Kasumi-1 (cell line): ENCODE measurements around the gene RBP5.

Experiments
- DNase-seq, 2 experiments: peaks; one replicate each; lab custom pipeline; 2025; lab: John Stamatoyannopoulos, UW

Gene RBP5

DNA sequence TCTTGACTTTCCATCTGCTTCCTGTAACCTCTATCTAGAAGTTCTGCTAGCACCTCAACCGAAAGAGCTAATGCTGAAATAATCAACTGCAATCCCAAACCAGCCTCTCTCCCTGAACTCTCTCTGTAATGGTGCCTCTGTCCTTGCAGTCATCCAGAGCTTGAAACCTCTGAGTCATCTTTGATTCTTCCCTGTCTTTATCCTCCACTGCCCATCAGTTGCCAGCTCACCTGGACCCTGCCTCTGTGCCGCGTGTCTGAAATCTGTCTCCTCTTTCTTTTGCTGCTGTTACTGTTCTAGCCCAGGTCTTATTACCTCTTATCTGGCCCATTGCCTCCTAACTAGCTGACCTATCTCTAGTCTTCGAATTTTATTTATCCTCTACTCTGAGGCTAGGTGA is 17.0 kb upstream of the RBP5 start:
- DNase-seq = no peak

DNA sequence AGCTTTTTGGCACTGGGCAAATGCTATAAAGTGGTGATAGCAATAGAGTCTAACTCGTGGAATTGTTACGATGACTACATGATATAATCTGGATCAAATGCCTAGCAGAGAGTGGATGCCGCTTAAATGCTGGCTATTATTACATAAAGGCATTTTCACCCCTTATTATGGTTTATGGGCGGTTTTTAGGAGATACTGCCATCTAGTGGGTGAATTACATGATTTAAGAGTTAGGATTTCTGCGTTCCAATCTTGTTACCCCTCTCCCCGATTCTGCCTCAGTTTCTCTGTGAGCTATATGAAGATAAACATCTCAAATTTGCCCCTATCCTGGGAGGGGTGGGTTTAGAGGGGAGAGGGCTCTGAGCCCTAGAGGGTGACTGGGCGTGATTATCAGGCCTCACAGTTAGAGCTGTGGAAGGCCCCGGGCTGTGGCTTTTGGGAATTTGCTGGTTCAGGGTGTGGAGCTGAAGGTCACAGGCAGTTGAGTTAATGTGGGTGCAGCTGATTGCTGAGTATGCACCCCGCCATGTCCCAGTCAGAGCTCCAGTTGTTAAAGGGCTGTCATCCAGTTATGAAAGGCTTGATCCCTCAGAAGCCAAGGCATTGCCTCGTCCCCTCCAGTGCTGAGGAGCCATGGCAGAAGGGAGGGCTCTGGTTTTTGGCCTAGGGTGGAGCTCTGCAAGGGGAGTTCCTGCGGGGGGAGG is 15.9 kb upstream of the RBP5 start:
- peak; percentile 16 to 29 for DNase-seq

GRCh38 chr12:7143564-7143963 is 14.9 kb upstream of the RBP5 start:
- no peak for DNase-seq

- DNase-seq = no peak
Measured at GRCh38 chr12:7142809-7143465, 14.2 kb upstream of the RBP5 start.

DNA sequence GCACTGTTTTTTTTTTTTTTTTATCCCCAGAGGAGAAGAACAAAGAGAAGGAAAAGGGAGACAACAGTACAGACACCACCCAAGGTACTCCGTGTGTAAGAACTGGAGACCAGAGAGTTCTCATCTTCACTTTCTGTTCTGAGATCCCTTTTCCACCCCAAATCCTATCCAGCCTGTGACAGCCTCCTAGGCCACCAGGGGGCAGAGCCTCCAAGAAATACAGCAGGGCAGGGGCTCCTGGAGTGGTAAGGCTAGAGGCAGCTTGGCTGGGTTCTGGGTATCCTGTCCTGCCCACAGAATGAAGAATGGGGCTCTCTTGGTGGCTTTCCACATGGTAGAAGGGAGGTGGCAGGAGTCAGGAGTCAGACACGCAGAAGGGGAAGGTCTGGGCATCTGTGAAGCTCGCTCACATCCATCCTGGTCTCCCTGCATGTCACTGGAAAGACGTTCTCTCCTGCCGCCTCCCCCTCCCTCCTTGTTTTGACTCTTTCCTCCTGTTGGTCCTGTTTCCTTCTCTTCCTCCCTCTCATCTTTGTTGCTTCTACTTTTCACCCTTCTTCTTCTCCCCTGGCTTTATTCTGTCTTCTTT is 13.5 kb upstream of the RBP5 start:
- peak; percentile 42 to 47 for DNase-seq

DNA sequence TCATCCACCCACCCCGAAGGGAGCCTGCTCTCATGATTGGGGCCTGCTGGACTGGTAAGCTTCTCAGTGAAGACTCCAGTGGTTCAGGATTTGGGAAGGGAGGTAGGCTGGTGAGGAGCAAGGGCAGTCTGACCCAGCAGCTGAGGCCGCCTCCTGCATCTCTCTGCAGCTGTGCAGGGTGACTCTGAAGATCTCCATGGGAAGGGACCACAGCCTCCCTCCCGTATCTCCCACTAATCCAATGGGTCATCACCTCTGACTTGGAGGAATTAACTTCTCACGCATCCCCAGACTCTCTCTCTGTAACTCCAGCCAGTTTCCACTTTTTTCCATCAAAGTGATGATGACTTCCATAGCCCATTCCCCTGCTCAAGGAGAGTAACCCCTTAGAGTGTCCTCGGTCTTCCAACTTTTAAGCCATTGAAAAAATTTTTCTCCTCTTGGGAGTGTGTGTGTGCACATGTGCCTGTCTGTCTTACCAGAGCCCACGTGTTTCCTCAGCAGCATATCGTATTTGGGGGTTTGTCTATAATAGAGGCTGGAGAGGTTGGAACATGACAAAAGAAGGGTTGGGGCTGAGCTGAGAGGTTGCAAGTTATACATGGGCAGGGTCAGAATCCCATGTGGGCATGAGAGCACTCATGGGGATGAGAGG is 12.8 kb upstream of the RBP5 start:
- no peak for DNase-seq

- DNase-seq = no peak
Measured at GRCh38 chr12:7139200-7139599, 10.5 kb upstream of the RBP5 start.

- no peak for DNase-seq
Measured at GRCh38 chr12:7137908-7138307, 9.2 kb upstream of the RBP5 start.

DNA sequence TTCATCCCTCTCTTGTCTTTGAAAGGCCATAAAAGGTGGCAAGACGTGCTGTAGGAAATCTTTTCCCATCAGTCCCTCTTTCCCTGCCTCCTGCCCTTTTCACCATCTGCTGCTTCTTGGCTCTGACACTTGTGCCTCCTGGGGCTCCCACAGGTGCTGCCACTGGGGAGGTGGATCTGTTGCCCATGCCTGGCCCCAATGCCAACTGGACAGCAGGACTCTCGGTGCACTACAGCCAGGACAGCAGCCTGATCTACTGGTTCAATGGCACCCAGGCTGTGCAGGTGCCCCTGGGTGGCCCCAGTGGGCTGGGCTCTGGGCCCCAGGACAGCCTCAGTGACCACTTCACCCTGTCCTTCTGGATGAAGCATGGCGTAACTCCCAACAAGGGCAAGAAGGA is 8.0 kb upstream of the RBP5 start:
- no peak for DNase-seq

- DNase-seq = no peak
Measured at GRCh38 chr12:7136071-7136470, 7.4 kb upstream of the RBP5 start.

GRCh38 chr12:7134396-7135166 is 5.9 kb upstream of the RBP5 start:
- no peak for DNase-seq

DNA sequence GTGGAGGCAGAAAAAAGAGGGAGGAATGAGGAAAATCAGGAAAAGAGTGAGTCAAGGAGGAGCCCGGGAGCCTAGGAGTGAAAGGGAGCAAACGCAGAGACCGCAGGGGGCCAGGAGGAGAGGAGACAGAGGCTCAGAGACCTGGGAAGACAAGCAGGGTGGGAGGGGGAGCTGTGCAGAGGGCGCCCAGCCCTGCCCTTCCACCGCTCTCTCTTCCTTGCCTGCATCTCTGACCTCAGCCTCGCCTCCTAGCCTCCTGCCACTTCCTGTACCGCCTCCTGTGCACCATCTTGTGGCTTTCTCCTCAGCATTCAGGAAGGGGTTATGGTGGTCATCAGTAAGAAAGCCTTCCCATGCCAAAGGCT is 2.8 kb upstream of the RBP5 start:
- DNase-seq = peak; percentile 29 to 31

DNA sequence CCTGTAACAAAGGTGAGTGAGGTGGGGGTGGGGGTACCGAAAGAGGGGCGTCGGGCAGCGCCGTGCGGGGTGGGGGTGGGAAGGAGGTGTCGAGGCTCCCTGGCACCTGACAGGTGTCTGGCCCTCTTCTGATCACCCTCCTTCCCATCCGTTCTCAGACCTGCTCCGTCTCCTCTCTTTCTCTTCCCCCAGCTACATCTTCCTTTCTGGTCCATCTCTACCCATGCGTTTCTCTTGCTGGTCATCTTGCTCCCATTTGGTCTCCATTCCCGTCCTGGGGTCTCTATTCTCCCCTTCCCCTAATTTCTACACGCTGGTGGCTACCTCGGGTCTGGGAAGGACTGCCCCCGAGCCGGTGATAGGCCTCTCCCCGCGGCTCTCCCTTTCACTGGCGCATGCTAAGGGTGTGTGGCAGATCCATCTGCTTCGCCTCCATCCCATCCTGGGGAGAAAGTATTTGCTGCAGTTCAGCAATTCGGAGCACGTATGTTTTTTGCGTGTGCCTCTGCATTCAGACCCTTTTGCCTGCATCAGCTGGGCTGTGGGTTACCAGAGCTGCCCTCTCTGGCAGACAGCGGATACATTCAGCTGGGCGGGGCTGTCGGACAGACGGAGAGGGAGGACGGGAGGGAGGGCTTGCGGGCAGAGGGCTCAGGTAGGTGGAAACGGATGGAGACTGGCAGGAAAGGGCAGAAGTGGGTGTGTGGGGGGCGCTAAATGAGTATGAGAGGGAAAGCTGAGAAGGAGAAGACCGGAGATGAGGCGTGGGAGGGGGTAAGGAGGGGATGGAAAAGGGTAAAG is 2.2 kb upstream of the RBP5 start:
- no peak for DNase-seq

DNA sequence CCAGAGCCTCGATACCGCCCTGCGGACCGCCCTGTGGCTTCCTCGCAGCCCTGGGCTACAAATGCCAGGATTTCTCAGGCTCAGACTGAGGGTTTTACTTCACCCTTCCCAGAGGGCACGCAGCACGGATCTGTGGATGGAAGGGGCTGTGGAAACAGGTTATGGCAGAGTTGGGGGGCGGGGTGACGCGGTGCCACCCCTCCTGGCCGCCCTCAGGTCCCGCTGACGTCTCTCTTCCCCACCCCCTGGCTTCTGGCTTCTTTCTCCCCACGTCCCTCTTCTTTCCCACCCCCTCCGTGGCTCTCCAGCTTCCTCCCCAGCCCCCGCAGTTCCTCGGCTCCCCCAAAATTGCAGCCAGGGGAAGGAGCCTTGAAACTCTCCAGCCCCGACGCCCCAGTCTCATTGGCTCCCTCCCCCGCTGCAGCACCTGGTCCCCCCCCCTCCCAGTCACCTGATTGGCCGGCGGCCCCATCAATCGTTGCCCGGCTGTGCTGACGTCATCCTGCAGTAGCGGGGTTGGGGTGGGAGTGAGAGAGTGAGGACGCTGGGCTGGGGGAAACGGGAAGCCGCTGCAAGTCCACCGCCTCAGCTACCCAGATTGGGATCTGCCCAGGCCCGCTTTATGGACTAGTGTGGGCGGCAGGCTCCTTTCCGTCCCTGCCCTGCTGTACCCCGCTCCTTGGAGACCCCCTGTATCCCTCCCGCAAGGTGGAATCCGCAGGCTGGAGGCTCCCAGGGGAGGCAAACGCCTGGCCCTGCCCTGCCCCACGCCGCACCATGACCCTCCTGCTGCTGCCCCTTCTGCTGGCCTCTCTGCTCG is 1.4 kb upstream of the RBP5 start, which contains the start of gene CLSTN3:
Gene CLSTN3 (plus strand): TSS at position 500 of the 820 bp plus-strand sequence. CDS start 278 bp downstream, at position 778.
- peak; percentile 34 for DNase-seq

DNA sequence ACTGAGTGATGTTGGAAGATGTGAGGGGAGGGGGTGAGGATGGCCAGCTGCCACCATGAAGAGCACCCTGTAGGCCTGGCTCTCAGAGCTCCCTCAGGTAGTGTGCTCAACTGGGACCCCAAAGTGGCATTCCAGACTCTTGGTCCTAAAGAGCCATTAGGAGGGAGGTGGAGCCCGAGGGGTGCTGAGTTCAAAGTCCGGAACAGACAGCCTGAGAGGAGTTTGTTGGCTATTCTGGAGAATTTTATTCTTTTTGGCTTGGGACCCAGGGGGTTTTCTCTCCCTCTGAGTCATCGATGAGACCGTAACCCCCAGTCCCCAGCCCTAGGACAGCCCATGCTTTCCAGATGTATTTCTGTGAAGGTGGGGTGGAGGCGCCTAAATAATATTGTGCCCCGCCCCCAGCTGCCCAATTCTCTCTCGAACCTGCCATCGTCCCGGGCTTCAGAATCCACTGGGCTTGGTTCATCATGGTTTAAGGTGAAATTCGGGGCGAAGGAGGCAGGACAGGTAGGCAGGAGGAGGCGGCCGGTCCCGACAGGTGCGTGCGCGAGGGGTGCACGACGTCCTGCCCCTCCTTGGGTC is 690 bp upstream of the RBP5 start:
- no peak for DNase-seq

DNA sequence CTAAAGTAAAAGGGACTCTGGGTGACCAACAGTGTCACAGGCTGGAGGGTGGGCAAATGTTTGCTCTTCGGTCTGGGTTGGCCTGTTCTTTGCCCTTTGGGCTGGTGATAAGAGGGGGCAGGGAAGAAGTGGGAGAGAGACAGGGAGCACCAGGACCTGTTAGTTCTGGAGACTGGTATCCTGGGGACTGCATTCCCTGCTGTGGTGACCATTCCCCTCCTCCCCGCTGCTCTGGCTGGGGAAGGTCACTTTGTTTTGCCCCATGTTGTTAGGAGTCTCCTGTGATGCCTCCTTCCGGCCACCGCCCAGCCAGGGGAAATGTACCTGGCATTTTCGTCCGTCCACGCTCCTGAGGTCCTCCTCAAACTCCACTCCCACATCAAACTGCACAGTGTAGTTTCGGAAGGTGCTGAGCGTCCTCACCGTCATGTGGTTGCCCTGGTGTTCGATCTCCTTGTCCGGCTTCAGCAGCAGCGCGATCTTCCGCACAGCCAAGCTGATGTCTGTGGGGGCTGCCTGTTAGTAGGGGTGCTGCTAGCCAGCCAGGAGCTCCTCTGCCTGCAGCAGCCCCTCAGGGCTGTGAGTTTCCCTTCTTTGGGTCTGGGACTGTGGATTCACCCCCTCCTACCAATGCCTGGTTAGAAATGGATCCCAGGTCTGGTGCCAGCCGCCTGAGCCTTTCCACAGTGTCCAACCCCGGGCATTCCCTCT is 618 bp downstream of the RBP5 start:
- no peak for DNase-seq

GRCh38 chr12:7125632-7126227 is 3.0 kb downstream of the RBP5 start:
- DNase-seq = no peak

DNA sequence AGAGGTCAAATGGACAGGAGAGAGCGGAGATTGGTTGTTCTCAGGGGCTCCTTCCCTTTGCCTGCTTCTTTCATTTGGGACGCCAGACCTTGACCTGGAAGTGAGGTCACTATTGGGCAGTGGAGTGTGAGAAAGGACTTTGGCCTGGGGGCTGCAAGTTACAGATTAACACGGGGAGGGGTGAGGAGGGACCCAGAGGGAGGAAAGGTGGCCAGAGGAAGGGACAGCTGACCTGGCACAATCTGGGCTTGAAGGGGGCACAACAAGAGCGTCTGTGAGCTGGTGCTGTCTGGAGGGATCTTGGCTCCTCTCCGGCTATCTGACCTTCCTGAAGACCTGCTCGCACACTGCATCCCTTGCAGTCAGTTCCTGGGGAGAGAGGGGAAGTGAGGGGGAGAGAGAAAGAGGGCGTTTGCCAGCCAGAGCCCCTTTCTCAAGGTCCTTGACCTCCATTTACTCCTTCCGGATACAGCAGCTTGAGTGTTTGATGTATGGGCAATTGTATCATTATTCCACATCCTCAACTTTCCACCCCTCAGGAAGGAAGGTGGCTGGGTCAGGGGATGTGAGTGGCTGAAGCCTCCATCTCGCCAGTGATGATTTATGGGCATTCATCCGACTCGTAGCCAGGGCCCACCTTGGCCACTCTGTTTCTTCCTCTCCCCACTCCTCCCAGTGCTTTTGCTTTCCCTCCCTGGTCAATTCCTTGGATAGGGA is 4.7 kb downstream of the RBP5 start:
- DNase-seq = no peak
